OCI-LY1 (cell line): ENCODE measurements around the gene RAD51B.

Source experiments
- H2AFZ ChIP-seq: fragments of 200-600 bp; sonication (generic), shearing (Covaris generic); 2 replicates; pipeline ENCODE4 v1.6.0; 2014; ENCODE audit warnings: antibody characterized with exemption, mild to moderate bottlenecking, low read length
- H3F3A ChIP-seq: fragments of 200-600 bp; sonication (generic), shearing (Covaris generic); 2 replicates; pipeline ENCODE4 v1.6.0; 2014; ENCODE audit warnings: mild to moderate bottlenecking, antibody characterized with exemption, low read length, moderate library complexity; ENCODE audit not compliant: insufficient read depth
- H3K27ac ChIP-seq: fragments of 200-600 bp; sonication (generic); 2 replicates; pipeline ENCODE4 v1.5.1; 2014; ENCODE audit warnings: low read length, mixed run types, mild to moderate bottlenecking, low read depth; ENCODE audit not compliant: poor library complexity, severe bottlenecking
- H3K27me3 ChIP-seq: fragments of 200-600 bp; sonication (generic); 2 replicates; pipeline ENCODE4 v1.6.0; 2014; ENCODE audit warnings: antibody characterized with exemption, mild to moderate bottlenecking, low read length, moderate library complexity; ENCODE audit not compliant: insufficient read depth
- H3K36me3 ChIP-seq: fragments of 200-600 bp; sonication (generic); 2 replicates; pipeline ENCODE4 v1.6.1; 2014; ENCODE audit warnings: mild to moderate bottlenecking, antibody characterized with exemption, low read length, moderate library complexity, mixed read lengths; ENCODE audit not compliant: insufficient read depth
- H3K4me1 ChIP-seq: fragments of 200-600 bp; sonication (generic); 2 replicates; pipeline ENCODE4 v1.5.1; 2014; ENCODE audit warnings: mild to moderate bottlenecking, low read length, moderate library complexity; ENCODE audit not compliant: insufficient read depth, severe bottlenecking
- H3K4me2 ChIP-seq: fragments of 200-600 bp; sonication (generic), shearing (Covaris generic); 2 replicates; pipeline ENCODE4 v1.6.1; 2014; ENCODE audit warnings: low read length
- H3K4me3 ChIP-seq: fragments of 200-600 bp; sonication (generic); 2 replicates; pipeline ENCODE4 v1.5.1; 2014; ENCODE audit warnings: low read length, low read depth, mild to moderate bottlenecking, mixed read lengths; ENCODE audit not compliant: poor library complexity, severe bottlenecking
- H3K79me2 ChIP-seq: fragments of 200-600 bp; shearing (Covaris generic); 2 replicates; pipeline ENCODE4 v1.6.1; 2016; ENCODE audit warnings: mixed run types, low read length, mixed read lengths; ENCODE audit not compliant: insufficient read depth
- H3K9ac ChIP-seq: fragments of 200-600 bp; sonication (generic), shearing (Covaris generic); 2 replicates; pipeline ENCODE4 v1.6.1; 2014; ENCODE audit warnings: mild to moderate bottlenecking, low read length, mixed read lengths
- H3K9me2 ChIP-seq: fragments of 200-600 bp; sonication (generic), shearing (Covaris generic); 2 replicates; pipeline ENCODE4 v1.6.1; 2014; ENCODE audit warnings: low read depth, mild to moderate bottlenecking, low read length, mixed read lengths
- H3K9me3 ChIP-seq: fragments of 200-600 bp; shearing (Covaris generic); 2 replicates; pipeline ENCODE4 v1.6.1; 2014; ENCODE audit warnings: low read length, mixed read lengths
- H4K20me1 ChIP-seq: fragments of 200-600 bp; sonication (generic), shearing (Covaris generic); 2 replicates; pipeline ENCODE4 v1.6.0; 2016; ENCODE audit warnings: mild to moderate bottlenecking, low read length; ENCODE audit not compliant: insufficient read depth
- CTCF ChIP-seq: fragments of 200-600 bp; sonication (generic), shearing (Covaris generic); IDR thresholded peaks from 2 replicates; pipeline ENCODE4 v1.5.1; 2017; ENCODE audit warnings: mild to moderate bottlenecking, antibody characterized with exemption, low read length, moderate library complexity, mixed read lengths
- EZH2 ChIP-seq: fragments of 200-600 bp; sonication (generic), shearing (Covaris generic); IDR thresholded peaks from 2 replicates; pipeline ENCODE4 v1.8.0; 2017; ENCODE audit warnings: borderline replicate concordance, mixed run types, mild to moderate bottlenecking, antibody characterized with exemption, low read length, moderate library complexity, mixed read lengths

The RAD51B gene

DNA sequence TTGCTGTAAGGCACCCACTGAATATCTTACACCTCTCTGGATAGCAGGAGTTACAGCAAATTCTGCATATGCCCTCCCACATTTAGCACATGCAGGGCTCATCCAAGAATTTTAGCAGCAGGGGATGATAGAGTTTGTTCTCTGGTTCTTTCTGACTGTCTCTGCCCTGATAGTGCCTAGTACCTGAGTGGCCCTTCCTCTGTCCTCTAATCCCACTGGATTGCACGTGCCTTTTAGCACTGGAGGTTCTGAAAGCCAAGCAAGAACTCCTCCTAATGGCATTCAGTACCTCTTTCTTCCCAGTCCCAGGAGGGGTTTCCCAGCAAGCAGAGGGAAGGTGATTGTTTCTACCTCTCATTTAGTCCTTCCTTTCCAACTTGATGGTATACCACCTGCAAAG is 566.9 kb downstream of the RAD51B start:
- TF ChIP-seq EZH2 (no peak), CTCF (no peak)
- no peaks in the 10 kb centered on the region for H3K79me2 ChIP-seq
- H2AFZ ChIP-seq: no peak overlapping the region

GRCh38 chr14:68386950-68387779 is 567.6 kb downstream of the RAD51B start:
- Histone ChIP-seq H3K4me2 (peak overlapping the region; percentile 6), H3K79me2 (no peaks in the 10 kb centered on the region), H3K36me3 (no peaks in the 10 kb centered on the region), H3K27ac (no peak overlapping the region), H3K4me1 (peaks cover 11% of the 10 kb centered on the region), H3K9me3 (no peaks in the 10 kb centered on the region), H3F3A (no peaks in the 10 kb centered on the region), H3K27me3 (no peaks in the 10 kb centered on the region), H3K9me2 (no peaks in the 10 kb centered on the region), H4K20me1 (no peaks in the 10 kb centered on the region), H3K9ac (0 out of 2 replicates have a peak overlapping the region, but pooled peaks have one; percentile 17), H2AFZ (no peak overlapping the region), H3K4me3 (no peak overlapping the region)
- TF ChIP-seq CTCF (no peak), EZH2 (no peak)

More for the DNA sequence above, 566.9 kb downstream of the RAD51B start:
- Histone ChIP-seq H3K4me2 (no peak overlapping the region), H3F3A (no peaks in the 10 kb centered on the region), H4K20me1 (no peaks in the 10 kb centered on the region), H3K36me3 (no peaks in the 10 kb centered on the region), H3K4me3 (no peak overlapping the region), H3K9ac (no peak overlapping the region), H3K9me3 (no peaks in the 10 kb centered on the region), H3K9me2 (no peaks in the 10 kb centered on the region), H3K27ac (no peak overlapping the region), H3K27me3 (no peaks in the 10 kb centered on the region), H3K4me1 (peaks cover 11% of the 10 kb centered on the region)

GRCh38 chr14:68389943-68390342 is 570.4 kb downstream of the RAD51B start:
- no peaks in the 10 kb centered on the region for H3K79me2 ChIP-seq
- H3K4me3 ChIP-seq: no peak overlapping the region
- H3K9ac ChIP-seq: no peak overlapping the region
- H3K9me2 ChIP-seq: no peaks in the 10 kb centered on the region
- H2AFZ ChIP-seq: no peak overlapping the region
- no peaks in the 10 kb centered on the region for H4K20me1 ChIP-seq
- peaks cover 11% of the 10 kb centered on the region for H3K4me1 ChIP-seq
- no peak for TF ChIP-seq CTCF
- no peak for TF ChIP-seq EZH2
- H3F3A ChIP-seq: no peaks in the 10 kb centered on the region
- no peaks in the 10 kb centered on the region for H3K9me3 ChIP-seq
- H3K4me2 ChIP-seq: no peak overlapping the region
- H3K27me3 ChIP-seq: no peaks in the 10 kb centered on the region
- H3K36me3 ChIP-seq: no peaks in the 10 kb centered on the region
- no peak overlapping the region for H3K27ac ChIP-seq
